ENCODE data around the gene VPS35L. TPM values are rescaled to one million over a fixed set of nuclear protein-coding genes. Genes with fewer than 3 reads are reported as not detected.
"Not testable (repeated sequence)": the region's sequence is repeated elsewhere in the genome, so short reads cannot be mapped to it uniquely, and the experiment has no call there.

Gene VPS35L
- polyA plus RNA-seq, 1 experiment, result 83.2 TPM

DNA sequence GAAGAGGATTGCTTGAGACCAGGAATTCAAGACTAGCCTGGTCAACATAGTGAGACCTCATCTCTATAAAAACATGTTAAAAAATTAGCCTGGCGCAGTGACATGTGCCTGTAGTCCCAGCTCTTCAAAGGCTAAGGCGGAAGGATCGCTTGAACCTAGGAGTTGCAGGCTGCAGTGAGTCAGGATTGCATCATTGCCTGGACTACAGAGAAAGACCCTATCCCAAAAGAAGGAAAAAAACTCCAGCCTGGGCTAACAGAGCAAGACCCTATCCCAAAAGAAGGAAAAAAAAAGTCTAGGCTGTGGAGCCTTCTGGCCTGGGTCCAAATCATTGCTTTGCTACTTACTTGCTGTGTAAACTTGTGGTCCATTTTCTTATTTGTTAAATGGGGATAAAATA is 26.8 kb upstream of the VPS35L start:
- no peaks in the 10 kb centered on the region for H3K27me3 ChIP-seq (ENCODE audit: control insufficient read depth, insufficient read depth, low read length)
- peaks cover 5% of the 10 kb centered on the region for H3K36me3 ChIP-seq (ENCODE audit: control insufficient read depth, insufficient read depth, low read length)
- no peak for DNase-seq (ENCODE audit: low read depth)
- POLR2A ChIA-PET, result no interaction called here
- H3K4me3 ChIP-seq (ENCODE audit: low read depth, low read length), result no peak overlapping the region
- TF ChIP-seq, protein P1, sequence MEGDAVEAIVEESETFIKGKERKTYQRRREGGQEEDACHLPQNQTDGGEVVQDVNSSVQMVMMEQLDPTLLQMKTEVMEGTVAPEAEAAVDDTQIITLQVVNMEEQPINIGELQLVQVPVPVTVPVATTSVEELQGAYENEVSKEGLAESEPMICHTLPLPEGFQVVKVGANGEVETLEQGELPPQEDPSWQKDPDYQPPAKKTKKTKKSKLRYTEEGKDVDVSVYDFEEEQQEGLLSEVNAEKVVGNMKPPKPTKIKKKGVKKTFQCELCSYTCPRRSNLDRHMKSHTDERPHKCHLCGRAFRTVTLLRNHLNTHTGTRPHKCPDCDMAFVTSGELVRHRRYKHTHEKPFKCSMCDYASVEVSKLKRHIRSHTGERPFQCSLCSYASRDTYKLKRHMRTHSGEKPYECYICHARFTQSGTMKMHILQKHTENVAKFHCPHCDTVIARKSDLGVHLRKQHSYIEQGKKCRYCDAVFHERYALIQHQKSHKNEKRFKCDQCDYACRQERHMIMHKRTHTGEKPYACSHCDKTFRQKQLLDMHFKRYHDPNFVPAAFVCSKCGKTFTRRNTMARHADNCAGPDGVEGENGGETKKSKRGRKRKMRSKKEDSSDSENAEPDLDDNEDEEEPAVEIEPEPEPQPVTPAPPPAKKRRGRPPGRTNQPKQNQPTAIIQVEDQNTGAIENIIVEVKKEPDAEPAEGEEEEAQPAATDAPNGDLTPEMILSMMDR (IDR thresholded peaks at IDR 0.05; ENCODE audit: insufficient read depth, low read depth, low read length), result no peak
- CTCF ChIA-PET, result no interaction called here

DNA sequence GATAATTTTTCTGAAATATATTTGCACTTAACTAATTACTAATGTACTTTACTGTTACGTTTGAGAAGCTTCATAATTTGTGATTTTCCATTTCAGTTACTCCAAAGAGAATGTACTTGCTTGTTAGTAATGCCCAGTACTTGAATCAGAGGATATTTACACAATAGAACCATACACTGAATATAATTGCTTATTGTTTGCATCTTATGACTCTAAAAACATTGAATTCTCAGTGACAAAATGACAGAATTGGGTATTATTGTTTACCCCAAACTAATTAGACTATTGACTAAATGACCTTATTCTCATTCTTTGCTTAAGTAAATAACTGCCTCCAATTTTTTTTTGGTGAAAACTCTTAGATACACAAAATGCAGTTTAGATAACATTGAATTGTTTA is 22.9 kb upstream of the VPS35L start:
- ChIA-PET POLR2A (no interaction called here), CTCF (no interaction called here)
- H3K4me3 ChIP-seq (ENCODE audit: low read depth, low read length), result no peak overlapping the region
- no peaks in the 10 kb centered on the region for H3K27me3 ChIP-seq (ENCODE audit: control insufficient read depth, insufficient read depth, low read length)
- TF ChIP-seq, protein P1 (IDR thresholded peaks at IDR 0.05; ENCODE audit: insufficient read depth, low read depth, low read length), result no peak
- DNase-seq (ENCODE audit: low read depth), result no peak
- H3K36me3 ChIP-seq (ENCODE audit: control insufficient read depth, insufficient read depth, low read length), result peaks cover 5% of the 10 kb centered on the region

DNA sequence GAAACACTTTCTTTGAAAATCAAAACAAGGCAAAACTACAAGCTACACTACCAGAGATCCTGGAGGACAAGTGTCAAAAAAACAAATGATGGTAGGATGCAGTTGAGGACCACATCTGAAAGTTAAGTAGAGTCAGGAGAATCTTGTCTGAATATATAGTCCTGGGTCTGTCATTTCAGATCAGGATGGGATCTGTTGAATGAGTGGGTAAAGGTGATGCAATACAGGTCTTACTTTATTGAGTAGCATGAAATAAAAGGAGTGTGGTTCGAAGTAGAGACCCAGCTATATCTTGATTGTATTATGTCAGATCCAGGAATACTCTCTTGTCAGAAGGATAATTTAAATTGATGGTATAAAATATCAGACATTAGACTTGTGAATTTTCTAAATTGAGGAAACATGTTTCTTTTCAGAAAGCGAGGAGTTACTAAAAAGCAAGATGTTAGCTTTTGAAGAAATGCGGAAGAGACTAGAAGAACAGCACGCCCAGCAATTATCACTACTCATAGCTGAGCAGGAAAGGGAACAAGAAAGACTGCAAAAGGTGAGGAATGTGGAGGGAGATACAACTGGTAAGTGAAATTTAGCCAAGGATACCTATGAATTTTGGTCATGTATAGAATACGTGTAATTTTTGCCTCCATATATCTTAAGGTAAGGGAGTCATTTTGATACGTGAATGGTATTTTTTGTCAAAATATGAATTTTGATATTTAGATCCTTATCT is 15.1 kb upstream of the VPS35L start:
- Histone ChIP-seq H3K36me3 (ENCODE audit: control insufficient read depth, insufficient read depth, low read length) (no peaks in the 10 kb centered on the region; the same call in 1 of the 2 replicates), H3K4me3 (ENCODE audit: low read depth, low read length) (no peak overlapping the region), H3K27me3 (ENCODE audit: control insufficient read depth, insufficient read depth, low read length) (no peaks in the 10 kb centered on the region)
- TF ChIP-seq, protein P1 (IDR thresholded peaks at IDR 0.05; ENCODE audit: insufficient read depth, low read depth, low read length), result no peak
- CTCF ChIA-PET, result interaction anchor here (1.4 to 3.7 kb wide), 2 partner anchors 15 to 16 kb away, joined by 4 to 14 read pairs; partner anchors contain the start of gene VPS35L
- POLR2A ChIA-PET, result no interaction called here
- no peak for DNase-seq (ENCODE audit: low read depth)

DNA sequence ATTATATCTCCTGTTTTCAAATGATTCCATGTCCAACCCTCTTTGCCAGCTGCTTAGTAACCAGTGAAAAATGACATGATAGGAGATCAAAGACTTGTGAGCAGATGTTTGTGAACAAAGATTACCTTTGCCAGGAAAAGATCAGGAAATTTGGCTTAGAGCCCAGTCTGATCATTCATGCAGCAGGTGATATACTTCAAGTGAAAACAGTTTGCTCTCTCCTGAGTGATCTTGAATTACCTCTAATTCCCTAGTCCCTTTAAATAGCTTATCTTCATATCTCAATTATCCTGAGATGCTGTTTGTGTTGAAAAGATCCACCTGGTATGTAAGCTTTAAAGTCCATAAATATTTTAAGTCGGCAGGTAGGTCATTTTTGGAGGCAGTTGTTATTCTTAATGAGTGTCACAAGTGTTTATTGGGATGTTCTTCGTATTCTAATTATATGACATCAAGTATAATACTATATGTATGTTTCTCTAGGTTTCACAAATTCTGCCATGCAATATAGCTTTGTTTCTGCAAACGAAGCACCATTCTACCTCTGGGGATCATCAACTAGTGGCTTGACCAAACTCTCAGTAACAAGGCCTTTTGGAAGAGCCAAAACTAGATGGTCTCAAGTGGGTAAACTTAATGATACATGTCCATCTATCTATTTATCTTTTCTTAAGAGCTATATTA is 13.2 kb upstream of the VPS35L start:
- POLR2A ChIA-PET, result no interaction called here
- CTCF ChIA-PET, result interaction anchor here (1.2 to 1.3 kb wide), 2 partner anchors 13 to 15 kb away, joined by 4 to 5 read pairs; partner anchors contain the start of gene VPS35L
- Histone ChIP-seq H3K4me3 (ENCODE audit: low read depth, low read length) (no peak overlapping the region), H3K27me3 (ENCODE audit: control insufficient read depth, insufficient read depth, low read length) (no peaks in the 10 kb centered on the region), H3K36me3 (ENCODE audit: control insufficient read depth, insufficient read depth, low read length) (no peaks in the 10 kb centered on the region; the same call in 1 of the 2 replicates)
- TF ChIP-seq, protein P1 (IDR thresholded peaks at IDR 0.05; ENCODE audit: insufficient read depth, low read depth, low read length), result no peak
- no peak for DNase-seq (ENCODE audit: low read depth)

DNA sequence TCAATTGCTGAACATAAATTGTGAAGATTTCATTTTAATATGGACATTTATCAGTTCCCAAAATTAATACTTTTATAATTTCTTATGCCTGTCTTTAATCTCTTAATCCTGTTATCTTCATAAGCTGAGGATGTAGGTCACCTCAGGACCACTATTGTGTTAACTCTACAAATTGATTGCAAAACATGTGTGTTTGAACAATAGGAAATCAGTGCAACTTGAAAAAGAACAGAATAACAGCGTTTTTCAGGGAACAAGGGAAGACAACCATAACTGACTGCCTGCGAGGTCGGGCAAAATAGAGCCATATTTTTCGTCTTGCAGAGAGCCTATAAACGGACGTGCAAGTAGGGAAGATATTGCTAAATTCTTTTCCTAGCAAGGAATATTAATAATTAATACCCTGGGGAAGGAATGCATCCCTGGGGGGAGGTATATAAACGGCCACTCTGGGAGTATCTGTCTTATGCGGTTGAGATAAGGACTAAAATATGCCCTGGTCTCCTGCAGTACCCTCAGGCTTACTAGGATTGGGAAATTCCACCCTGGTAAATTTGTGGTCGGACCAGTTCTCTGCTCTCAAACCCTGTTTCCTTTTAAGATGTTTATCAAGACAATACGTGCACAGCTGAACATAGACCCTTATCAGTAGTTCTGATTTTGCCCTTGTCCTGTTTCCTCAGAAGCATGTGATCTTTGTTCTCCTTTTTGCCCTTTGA is 12.1 kb upstream of the VPS35L start:
- H3K27me3 ChIP-seq (ENCODE audit: control insufficient read depth, insufficient read depth, low read length); DNase-seq (ENCODE audit: low read depth); H3K36me3 ChIP-seq (ENCODE audit: control insufficient read depth, insufficient read depth, low read length); POLR2A ChIA-PET; H3K4me3 ChIP-seq (ENCODE audit: low read depth, low read length): not testable (repeated sequence)
- CTCF ChIA-PET, result interaction anchor here (1.2 to 1.3 kb wide), 2 partner anchors 12 to 14 kb away, joined by 4 to 5 read pairs; partner anchors contain the start of gene VPS35L
